Brain microvascular endothelial cell (primary cell): ENCODE measurements around the gene ZNF726.
"Not testable (repeated sequence)": the region's sequence is repeated elsewhere in the genome, so short reads cannot be mapped to it uniquely, and the experiment has no call there.

Experiments used
- DNase-seq: peaks from one replicate; pipeline ENCODE4 v3.0.0-alpha.2; 2020
- H3K27ac ChIP-seq: fragments of 250-450 bp; sonication (Bioruptor Pico); 2 replicates; pipeline ENCODE4 v1.5.1; 2020; ENCODE audit warnings: mild to moderate bottlenecking, moderate library complexity
- H3K27me3 ChIP-seq: fragments of 250-450 bp; sonication (Bioruptor Pico); replicated peaks from 2 replicates; pipeline ENCODE4 v1.5.1; 2020; ENCODE audit warnings: mild to moderate bottlenecking
- H3K36me3 ChIP-seq: fragments of 250-450 bp; sonication (Bioruptor Pico); replicated peaks from 2 replicates; pipeline ENCODE4 v1.5.1; 2020; ENCODE audit warnings: mild to moderate bottlenecking
- H3K4me3 ChIP-seq: 2 replicates; pipeline ENCODE4 v1.5.1; 2011; ENCODE audit warnings: low read depth, mild to moderate bottlenecking, control low read depth, low read length, moderate library complexity
- CTCF ChIP-seq: IDR thresholded peaks from 2 replicates; pipeline ENCODE4 v1.5.1; 2011; ENCODE audit warnings: low read depth, mild to moderate bottlenecking, moderate library complexity, low read length, control low read depth, inconsistent platforms; ENCODE audit errors: missing control alignments
- in situ Hi-C: cut with HindIII; loops from 2 replicates; pipeline ENCODE4 v1.10.0; 2017; ENCODE audit warnings: low sequenced_read_pairs, low pct_ligation_motif_present

ZNF726 gene

GRCh38 chr19:23882493-23882892, 32.2 kb upstream of the ZNF726 start:
- in situ Hi-C loops, result no loop called here
- no peaks in the 10 kb centered on the region for H3K27me3 ChIP-seq
- H3K4me3 ChIP-seq, result no peak overlapping the region
- H3K27ac ChIP-seq, result no peak overlapping the region
- no peak for DNase-seq
- TF ChIP-seq CTCF, result no peak
- no peaks in the 10 kb centered on the region for H3K36me3 ChIP-seq

- in situ Hi-C loops, result no loop called here
- TF ChIP-seq CTCF, result no peak
These were observed 30.3 kb upstream of the ZNF726 start for GRCh38 chr19:23884363-23884762.

GRCh38 chr19:23887642-23888041, 27.0 kb upstream of the ZNF726 start:
- H3K36me3 ChIP-seq, result no peaks in the 10 kb centered on the region
- H3K27me3 ChIP-seq, result no peaks in the 10 kb centered on the region
- no peak overlapping the region for H3K4me3 ChIP-seq
- in situ Hi-C loops, result no loop called here
- DNase-seq, result no peak
- TF ChIP-seq CTCF, result no peak
- no peak overlapping the region for H3K27ac ChIP-seq

More at GRCh38 chr19:23884363-23884762, 30.3 kb upstream of the ZNF726 start:
- H3K27ac ChIP-seq, result no peak overlapping the region
- no peaks in the 10 kb centered on the region for H3K27me3 ChIP-seq
- no peak for DNase-seq
- no peaks in the 10 kb centered on the region for H3K36me3 ChIP-seq
- no peak overlapping the region for H3K4me3 ChIP-seq

- H3K27ac ChIP-seq, in situ Hi-C loops, H3K27me3 ChIP-seq, DNase-seq, H3K36me3 ChIP-seq, H3K4me3 ChIP-seq: not testable (repeated sequence)
These were observed 18.6 kb upstream of the ZNF726 start for GRCh38 chr19:23896096-23896495.

- in situ Hi-C loops, result no loop called here
- Histone ChIP-seq H3K36me3 (no peaks in the 10 kb centered on the region), H3K4me3 (no peak overlapping the region), H3K27ac (no peak overlapping the region), H3K27me3 (no peaks in the 10 kb centered on the region)
- DNase-seq, result no peak
- no peak for TF ChIP-seq CTCF
These were observed 17.8 kb upstream of the ZNF726 start for GRCh38 chr19:23896912-23897311.

GRCh38 chr19:23901360-23901759, 13.3 kb upstream of the ZNF726 start:
- in situ Hi-C loops, result no loop called here
- no peak for DNase-seq
- TF ChIP-seq CTCF, result no peak
- Histone ChIP-seq H3K27ac (no peak overlapping the region), H3K36me3 (no peaks in the 10 kb centered on the region), H3K4me3 (no peak overlapping the region), H3K27me3 (no peaks in the 10 kb centered on the region)
